ENCODE data around the gene ARRDC5.

GRCh38 chr19:4911786-4912672, 9.3 kb upstream of the ARRDC5 start:
- peak in 6 of 7 experiments; percentile 33 to 68 (median 62) for TF ChIP-seq CTCF (IDR thresholded peaks at IDR 0.05)
- no peak for TF ChIP-seq POLR2A (IDR thresholded peaks at IDR 0.05)

All from body of pancreas (tissue), 4 donors.